H1 (cell line): ENCODE measurements around the gene GPR42. TPM values are rescaled to one million over a fixed set of nuclear protein-coding genes. Genes with fewer than 3 reads are reported as not detected.

Experiments
- CTCF ChIA-PET: fragments of 300-600 bp; sonication (Branson Sonifier 250); formaldehyde crosslinking; loops from one replicate; lab custom pipeline; 2021; ENCODE audit not compliant: partially characterized antibody; lab: Charles Lee
- POLR2A ChIA-PET: fragments of 300-600 bp; sonication (Branson Sonifier 250); formaldehyde crosslinking; loops from one replicate; lab custom pipeline; 2021; ENCODE audit warnings: inconsistent platforms; ENCODE audit not compliant: partially characterized antibody; lab: Charles Lee
- DNase-seq, 2 experiments: peaks; one replicate each; pipeline versions ENCODE4 v3.0.0 to v3.0.0-alpha.2; 2010 to 2022; ENCODE audit warnings: low spot score in 2 of 2, low read depth in 1 of 2, mixed read lengths in 1 of 2
- FAIRE-seq: peaks from 2 replicates; lab custom pipeline; 2011; peaks lifted over from hg19 to GRCh38; lab: Jason Lieb, UNC
- H2AFZ ChIP-seq: 2 replicates; pipeline ENCODE4 v1.8.1; 2012; ENCODE audit warnings: low read length, inconsistent platforms
- H2AK5ac ChIP-seq: 2 replicates; pipeline ENCODE4 v1.6.1; 2013; ENCODE audit warnings: low read depth, low read length
- H2BK120ac ChIP-seq: replicated peaks from 2 replicates; pipeline ENCODE3; 2013; ENCODE audit warnings: low read depth, low read length, inconsistent platforms
- H2BK12ac ChIP-seq: 2 replicates; pipeline ENCODE4 v1.6.1; 2013; ENCODE audit warnings: low read depth, low read length
- H2BK15ac ChIP-seq: 2 replicates; pipeline ENCODE4 v1.6.1; 2013; ENCODE audit warnings: low read length
- H2BK20ac ChIP-seq: 2 replicates; pipeline ENCODE4 v1.6.1; 2013; ENCODE audit warnings: low read length
- H2BK5ac ChIP-seq: 2 replicates; pipeline ENCODE4 v1.6.1; 2013; ENCODE audit warnings: low read depth, low read length
- H3K14ac ChIP-seq: 2 replicates; pipeline ENCODE4 v1.6.1; 2013; ENCODE audit warnings: inconsistent platforms; ENCODE audit not compliant: insufficient read length
- H3K18ac ChIP-seq: 2 replicates; pipeline ENCODE4 v1.6.1; 2013; ENCODE audit warnings: low read length; ENCODE audit errors: extremely low read depth
- H3K23ac ChIP-seq: 2 replicates; pipeline ENCODE4 v1.6.1; 2013; ENCODE audit warnings: inconsistent platforms; ENCODE audit not compliant: insufficient read length
- H3K23me2 ChIP-seq: 2 replicates; pipeline ENCODE4 v1.6.1; 2013; ENCODE audit warnings: low read depth, low read length
- H3K27ac ChIP-seq: 2 replicates; pipeline ENCODE4 v1.6.1; 2011; ENCODE audit warnings: low read depth, low read length, inconsistent platforms
- H3K27me3 ChIP-seq, 4 experiments: replicated peaks in 1 of 4; 1 replicate in 1 of 4; 2 replicates in 3 of 4; pipeline versions ENCODE4 v1.6.1 to v1.8.1; 2011 to 2013; ENCODE audit warnings: low read length in 3 of 4, mild to moderate bottlenecking in 3 of 4, inconsistent platforms in 2 of 4, mixed read lengths in 2 of 4, moderate library complexity in 1 of 4; ENCODE audit not compliant: control insufficient read depth in 3 of 4, insufficient read depth in 3 of 4; ENCODE audit errors: extremely low read depth in 1 of 4
- H3K36me3 ChIP-seq, 4 experiments: 2 replicates each; pipeline versions ENCODE4 v1.6.1 to v1.8.1; 2011 to 2013; ENCODE audit warnings: mild to moderate bottlenecking in 4 of 4, low read length in 3 of 4, moderate library complexity in 2 of 4, control low read depth in 1 of 4, inconsistent platforms in 1 of 4; ENCODE audit not compliant: insufficient read depth in 4 of 4, control insufficient read depth in 2 of 4
- H3K4ac ChIP-seq: replicated peaks from 2 replicates; pipeline ENCODE3; 2013; ENCODE audit warnings: low read length, low read depth, mixed read lengths, inconsistent platforms; ENCODE audit not compliant: insufficient read length
- H3K4me1 ChIP-seq, 4 experiments: replicated peaks in 1 of 4; 1 replicate in 1 of 4; 2 replicates in 3 of 4; pipeline versions ENCODE4 v1.6.1 to v1.8.1; 2011 to 2013; ENCODE audit warnings: low read length in 3 of 4, inconsistent platforms in 2 of 4, mixed read lengths in 1 of 4; ENCODE audit not compliant: insufficient read depth in 4 of 4, control insufficient read depth in 3 of 4
- H3K4me2 ChIP-seq, 2 experiments: 2 replicates each; pipeline versions ENCODE4 v1.6.1 to v1.8.1; 2011 to 2013; ENCODE audit warnings: low read depth in 2 of 2, low read length in 2 of 2, control low read depth in 1 of 2, inconsistent platforms in 1 of 2, mild to moderate bottlenecking in 1 of 2; ENCODE audit not compliant: insufficient read depth in 1 of 2
- H3K4me3 ChIP-seq, 4 experiments: fragments of 200-600, 300-600 bp in 1 of 4; sonication (generic), shearing (Covaris generic), sonication (Bioruptor Twin) in 1 of 4; 2 replicates each; pipeline versions ENCODE4 v1.5.1 to v1.8.1; 2011 to 2016; ENCODE audit warnings: low read length in 4 of 4, low read depth in 3 of 4, control low read depth in 2 of 4, inconsistent platforms in 2 of 4, mild to moderate bottlenecking in 2 of 4, mixed read lengths in 1 of 4, moderate library complexity in 1 of 4; ENCODE audit not compliant: insufficient read depth in 2 of 4; ENCODE audit errors: extremely low read depth in 1 of 4
- H3K56ac ChIP-seq: replicated peaks from 2 replicates; pipeline ENCODE3; 2013; ENCODE audit warnings: low read depth, mild to moderate bottlenecking, mixed read lengths, low read length, inconsistent platforms; ENCODE audit not compliant: insufficient read length
- H3K79me1 ChIP-seq: 2 replicates; pipeline ENCODE4 v1.6.1; 2013; ENCODE audit warnings: low read depth, low read length, control low read depth
- H3K79me2 ChIP-seq, 2 experiments: 2 replicates each; pipeline versions ENCODE4 v1.6.1 to v1.8.1; 2012 to 2013; ENCODE audit warnings: low read length in 2 of 2, mild to moderate bottlenecking in 2 of 2, inconsistent platforms in 1 of 2; ENCODE audit not compliant: insufficient read depth in 2 of 2, control insufficient read depth in 1 of 2
- H3K9ac ChIP-seq, 4 experiments: replicated peaks in 1 of 4; 1 replicate in 1 of 4; 2 replicates in 3 of 4; pipeline versions ENCODE4 v1.6.1 to v1.8.1; 2011 to 2013; ENCODE audit warnings: low read depth in 3 of 4, low read length in 3 of 4, control low read depth in 2 of 4, mild to moderate bottlenecking in 2 of 4, moderate library complexity in 2 of 4, inconsistent platforms in 1 of 4; ENCODE audit errors: extremely low read depth in 1 of 4
- H3K9me3 ChIP-seq, 2 experiments: 2 replicates each; pipeline versions ENCODE4 v1.6.1 to v1.8.1; 2012 to 2013; ENCODE audit warnings: mild to moderate bottlenecking in 2 of 2, moderate library complexity in 2 of 2, control low read depth in 1 of 2, inconsistent platforms in 1 of 2, low read depth in 1 of 2, low read length in 1 of 2, mixed read lengths in 1 of 2; ENCODE audit not compliant: insufficient read depth in 2 of 2
- H4K20me1 ChIP-seq, 2 experiments: replicated peaks in 1 of 2; 2 replicates each; pipeline versions ENCODE3 to v1.8.1; 2011 to 2013; ENCODE audit warnings: inconsistent platforms in 2 of 2, low read length in 2 of 2, mild to moderate bottlenecking in 1 of 2; ENCODE audit not compliant: insufficient read depth in 2 of 2, control insufficient read depth in 1 of 2
- H4K5ac ChIP-seq: 2 replicates; pipeline ENCODE4 v1.6.1; 2013; ENCODE audit warnings: low read length, low read depth, mixed read lengths, inconsistent platforms; ENCODE audit not compliant: insufficient read length
- H4K8ac ChIP-seq: 2 replicates; pipeline ENCODE4 v1.8.0; 2013; ENCODE audit warnings: mild to moderate bottlenecking, moderate library complexity, low read length, inconsistent platforms; ENCODE audit not compliant: insufficient read depth; ENCODE audit errors: extremely low read depth
- H4K91ac ChIP-seq: replicated peaks from 2 replicates; pipeline ENCODE3; 2013; ENCODE audit warnings: low read length, mixed read lengths, inconsistent platforms; ENCODE audit not compliant: insufficient read length
- BRCA1 ChIP-seq: IDR thresholded peaks from 2 replicates; pipeline ENCODE4 v1.6.1; 2012; ENCODE audit warnings: low read depth, low read length, improper control_type of control experiment
- CHD2 ChIP-seq: IDR thresholded peaks from 2 replicates; pipeline ENCODE4 v1.6.1; 2012; ENCODE audit warnings: low read length, improper control_type of control experiment
- CREB1 ChIP-seq: IDR thresholded peaks from 2 replicates; pipeline ENCODE4 v1.6.1; 2012; ENCODE audit warnings: inconsistent platforms
- FOSL1 ChIP-seq: IDR thresholded peaks from 2 replicates; pipeline ENCODE4 v1.6.1; 2011; ENCODE audit warnings: mild to moderate bottlenecking, low read depth, low read length, moderate library complexity; ENCODE audit not compliant: insufficient read depth
- GABPA ChIP-seq: IDR thresholded peaks from 2 replicates; pipeline ENCODE4 v1.6.1; 2011; ENCODE audit warnings: mild to moderate bottlenecking, low read length, moderate library complexity, borderline replicate concordance; ENCODE audit not compliant: insufficient read depth
- JUN ChIP-seq: IDR thresholded peaks from 2 replicates; pipeline ENCODE4 v1.6.1; 2011; ENCODE audit warnings: low read depth, mild to moderate bottlenecking, improper control_type of control experiment, low read length
- KDM1A ChIP-seq: fragments of 200-600, 300-600 bp; sonication (generic); IDR thresholded peaks from 2 replicates; pipeline ENCODE4 v1.7.1; 2016; ENCODE audit warnings: mild to moderate bottlenecking, low read length, borderline replicate concordance
- NRF1 ChIP-seq: IDR thresholded peaks from 2 replicates; pipeline ENCODE4 v1.6.1; 2011; ENCODE audit warnings: mild to moderate bottlenecking, low read depth, low read length, improper control_type of control experiment
- SIRT6 ChIP-seq: IDR thresholded peaks from one replicate; pipeline ENCODE4 v1.7.1; 2012; ENCODE audit warnings: low read length, inconsistent platforms
- SP4 ChIP-seq: IDR thresholded peaks from 2 replicates; pipeline ENCODE4 v1.6.1; 2012; ENCODE audit warnings: low read length, inconsistent platforms
- TBP ChIP-seq: IDR thresholded peaks from 2 replicates; pipeline ENCODE4 v1.6.1; 2011; ENCODE audit warnings: low read depth, low read length, improper control_type of control experiment
- TEAD4 ChIP-seq: IDR thresholded peaks from 2 replicates; pipeline ENCODE4 v1.6.1; 2012; ENCODE audit warnings: low read depth, low read length, inconsistent platforms, mixed read lengths
- WGBS, 2 experiments: shearing (Covaris generic) in 1 of 2; methylation state at CpG; one replicate each; pipeline versions ENCODE4 v1.1.6 to v1.1.7; 2013 to 2015; ENCODE audit warnings: low lambda C conversion rate in 2 of 2, mixed read lengths in 2 of 2, inconsistent platforms in 1 of 2, low coverage in 1 of 2, missing lambda C conversion rate in 1 of 2; ENCODE audit not compliant: insufficient replicate concordance in 2 of 2, insufficient coverage in 1 of 2, insufficient read length in 1 of 2; ENCODE audit errors: extremely low coverage in 1 of 2, missing lambda C conversion rate in 1 of 2; 5-methylcytosine and 5-hydroxymethylcytosine counted together
- polyA plus RNA-seq, 7 experiments: library from polyadenylated mRNA; depleted of rRNA in 3 of 7; stranded (reverse) in 5 of 7; unstranded in 2 of 7; fragments of >200 nt in 5 of 7; fragments of 200-250 nt in 2 of 7; gene quantifications; 1 replicate in 5 of 7; 2 replicates in 1 of 7; 4 replicates in 1 of 7; pipeline versions ENCODE4 v1.2.1 to v1.2.3, GENCODE V29; 2011 to 2013; ENCODE audit warnings: missing spikeins in 2 of 7, mixed read lengths in 2 of 7
- total RNA-seq: library from RNA; stranded (reverse); fragmentation: NEBNext Ultra II Directional; extraction: Animal tissue kit (Norgen Biotek cat#: 25700); gene quantifications from 2 replicates; pipeline ENCODE4 v1.2.1, GENCODE V29; 2021

Gene GPR42
- total and polyA plus RNA-seq, 2 of the 8 experiments (the other 6 are each of a cell fraction or from before 2014, with no cell fraction given), result not detected

DNA sequence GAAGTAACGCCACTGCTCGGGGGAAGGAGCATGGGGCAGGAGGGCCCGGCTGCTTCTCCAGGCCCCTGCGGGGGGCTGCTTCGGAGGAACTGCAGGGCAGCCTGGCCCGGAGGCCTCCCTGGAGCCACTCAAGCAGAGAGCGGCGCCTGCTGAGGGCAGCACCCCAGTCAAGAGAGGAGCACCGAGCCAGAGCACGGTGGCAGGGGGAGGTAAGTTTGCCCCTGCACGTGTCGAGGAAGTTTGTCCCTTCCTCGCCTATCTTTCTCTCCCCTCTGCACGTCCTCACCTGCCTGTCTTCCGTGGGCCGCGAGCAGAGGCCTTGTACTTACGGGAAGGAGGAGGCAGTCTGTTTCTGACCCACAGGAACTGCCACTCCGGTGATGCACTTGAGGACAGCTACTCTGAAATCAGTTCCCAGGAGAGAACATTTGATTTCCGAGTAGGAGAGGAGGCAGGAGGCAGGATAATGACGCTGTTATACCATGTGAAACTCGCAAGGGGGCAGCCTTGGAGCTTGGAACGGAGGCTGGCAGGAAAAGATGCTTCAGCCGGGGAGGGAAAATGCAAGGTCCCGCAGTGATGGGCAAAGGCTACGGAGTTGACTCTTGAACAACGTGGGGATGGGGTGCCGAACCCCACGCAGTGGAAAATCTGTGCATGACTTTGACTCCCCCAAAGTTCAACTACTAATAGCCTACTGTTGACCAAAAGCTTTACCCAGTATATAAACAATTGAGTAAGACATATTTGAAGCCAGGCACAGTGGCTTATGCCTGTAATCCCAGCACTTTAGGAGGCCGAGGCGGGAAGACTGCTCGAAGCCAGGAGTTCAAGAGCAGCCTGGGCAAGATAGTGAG, 18.2 kb upstream of the GPR42 start:
- Histone ChIP-seq H3K4ac (peak overlapping the region; percentile 76), H4K5ac (peak overlapping the region; percentile 16), H3K4me3 (no peak overlapping the region), H3K23ac (no peak overlapping the region), H3K79me2 (no peaks in the 10 kb centered on the region), H3K9ac (no peak overlapping the region), H3K18ac (no peak overlapping the region), H4K8ac (peak overlapping the region; percentile 54; the same call in 1 of the 2 replicates), H2BK5ac (no peak overlapping the region; the same call in 1 of the 2 replicates), H2BK120ac (no peak overlapping the region), H3K23me2 (no peaks in the 10 kb centered on the region), H4K20me1 (no peaks in the 10 kb centered on the region), H3K27ac (no peak overlapping the region), H3K27me3 (no peaks in the 10 kb centered on the region), H3K79me1 (no peaks in the 10 kb centered on the region), H2BK20ac (no peak overlapping the region), H3K4me1 (peaks cover 0 to 2% (median 0%) of the 10 kb centered on the region in 4 experiments; a peak in 2 of 7 replicates), H3K4me2 (no peak overlapping the region), H2BK12ac (0 out of 2 replicates have a peak overlapping the region, but pooled peaks have one; percentile 44), H3K36me3 (no peaks in the 10 kb centered on the region), H3K9me3 (no peaks in the 10 kb centered on the region), H3K56ac (no peak overlapping the region), H2BK15ac (peak overlapping the region; percentile 6), H2AFZ (peak overlapping the region; percentile 99), H3K14ac (no peak overlapping the region), H2AK5ac (no peak overlapping the region), H4K91ac (no peak overlapping the region)
- 55% methylated on average over 31 of the region's 32 CpGs; no CpG with 5 or more reads in 1 of the 2 experiments for WGBS, 2 experiments
- CTCF ChIA-PET, result interaction anchor here (0.7 to 4.1 kb wide), 56 partner anchors 8 to 307 kb away, joined by 3 to 51 read pairs (median 4); partner anchors contain the start of genes CD22 and HAMP
- peak; percentile 33 to 77 for DNase-seq
- peak; percentile 32 for FAIRE-seq
- POLR2A ChIA-PET, result interaction anchor here (0.6 to 1.0 kb wide), 6 partner anchors 115 to 350 kb away, joined by 3 read pairs; no protein-coding TSS in a partner anchor
- TF ChIP-seq SP4, result no peak
- TF ChIP-seq JUN, result no peak
- no peak for TF ChIP-seq CHD2
- TF ChIP-seq BRCA1, result no peak
- no peak for TF ChIP-seq NRF1
- no peak for TF ChIP-seq TBP
- no peak for TF ChIP-seq SIRT6
- TF ChIP-seq TEAD4, result 0 out of 2 replicates have a peak, but pooled peaks have one; percentile 12
- no peak for TF ChIP-seq FOSL1
- no peak; the same call in 1 of the 2 replicates for TF ChIP-seq GABPA
- peak; percentile 73 for TF ChIP-seq CREB1
- no peak for TF ChIP-seq KDM1A
